Measurements from ENCODE around the gene PKLR.

PKLR gene

GRCh38 chr1:155300553-155301329 is 497 bp downstream of the PKLR start:
- no peak for TF ChIP-seq FOXP2 (optimal IDR thresholded peaks at IDR 0.05; ENCODE audit: borderline replicate concordance, extremely low read depth, extremely low read length, insufficient read depth)
- TF ChIP-seq TAF1 (IDR thresholded peaks at IDR 0.05; ENCODE audit: borderline replicate concordance, insufficient read depth, low read length) = no peak
- no peak for TF ChIP-seq POLR2AphosphoS5 (IDR thresholded peaks at IDR 0.05; ENCODE audit: low read depth, low read length)
- TF ChIP-seq REST (IDR thresholded peaks at IDR 0.05; ENCODE audit: insufficient read depth in 1 of 2, low read depth in 2 of 2, low read length in 2 of 2) = no peak
- TF ChIP-seq SIN3A (IDR thresholded peaks at IDR 0.05; ENCODE audit: borderline replicate concordance, insufficient read depth, low read length) = no peak

DNA sequence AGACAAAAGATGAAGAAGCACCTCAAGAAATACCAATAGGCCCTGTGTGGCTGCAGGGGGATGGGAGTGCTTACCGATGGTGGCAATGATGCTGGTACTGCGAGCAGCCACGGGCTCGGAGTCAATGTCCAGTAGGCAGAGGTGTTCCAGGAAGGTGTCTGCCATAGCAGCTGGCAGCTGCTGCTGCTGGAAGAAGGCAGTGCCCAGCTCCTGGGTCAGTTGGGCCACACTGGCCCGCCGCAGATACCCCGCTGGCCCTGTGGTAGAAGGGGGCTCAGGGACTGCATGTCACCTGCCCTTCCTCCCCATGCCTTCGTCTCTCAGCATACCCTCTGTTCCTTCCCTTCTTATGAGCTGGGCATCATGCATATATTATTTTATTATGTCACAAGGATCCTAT is 1.2 kb downstream of the PKLR start:
- no peak for TF ChIP-seq SIN3A (IDR thresholded peaks at IDR 0.05; ENCODE audit: borderline replicate concordance, insufficient read depth, low read length)
- TF ChIP-seq FOXP2 (optimal IDR thresholded peaks at IDR 0.05; ENCODE audit: borderline replicate concordance, extremely low read depth, extremely low read length, insufficient read depth) = no peak

DNA sequence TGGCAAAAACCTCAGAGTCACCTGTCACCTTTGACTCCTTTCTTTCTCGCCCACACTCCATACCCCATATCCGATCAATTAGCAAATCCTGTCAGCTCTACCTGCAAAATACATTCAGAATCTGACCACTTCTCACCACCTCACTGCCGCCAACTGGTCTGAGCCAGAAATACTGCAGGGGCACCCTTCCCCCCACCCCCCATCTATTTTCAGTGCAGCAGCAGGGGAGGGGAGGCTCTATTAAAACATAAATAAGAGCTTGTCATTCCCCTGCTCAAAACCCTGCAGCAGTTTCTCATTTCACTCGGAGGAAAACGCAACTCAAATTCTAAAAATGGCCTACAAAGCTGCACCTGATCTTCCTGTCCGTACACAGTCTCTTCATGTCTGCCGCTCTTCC is 3.9 kb downstream of the PKLR start:
- TF ChIP-seq FOXP2 (optimal IDR thresholded peaks at IDR 0.05; ENCODE audit: borderline replicate concordance, extremely low read depth, extremely low read length, insufficient read depth) (no peak), REST (IDR thresholded peaks at IDR 0.05; ENCODE audit: insufficient read depth in 1 of 2, low read depth in 2 of 2, low read length in 2 of 2) (no peak), TAF1 (IDR thresholded peaks at IDR 0.05; ENCODE audit: borderline replicate concordance, insufficient read depth, low read length) (no peak), SIN3A (IDR thresholded peaks at IDR 0.05; ENCODE audit: borderline replicate concordance, insufficient read depth, low read length) (no peak), POLR2AphosphoS5 (IDR thresholded peaks at IDR 0.05; ENCODE audit: low read depth, low read length) (no peak)

- TF ChIP-seq FOXP2 (optimal IDR thresholded peaks at IDR 0.05; ENCODE audit: borderline replicate concordance, extremely low read depth, extremely low read length, insufficient read depth) = no peak
These were observed 4.6 kb downstream of the PKLR start for GRCh38 chr1:155296661-155297060.

DNA sequence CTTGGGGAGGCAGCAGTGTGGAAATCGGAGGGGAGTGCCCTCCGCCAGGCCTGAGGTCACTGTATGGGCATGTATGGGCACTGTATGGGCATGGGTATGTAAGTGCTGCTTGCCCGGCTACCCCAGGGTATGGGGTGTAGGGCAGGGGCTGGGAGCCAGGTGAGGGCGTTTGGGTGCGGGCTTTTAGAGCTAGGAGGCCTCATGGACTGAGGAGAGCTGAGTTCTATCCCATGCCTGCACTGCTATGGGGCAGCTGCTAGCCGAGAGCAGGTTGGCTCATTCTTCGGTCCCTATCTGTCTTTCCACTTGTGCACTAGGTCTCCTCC is 5.3 kb downstream of the PKLR start:
- no peak for TF ChIP-seq FOXP2 (optimal IDR thresholded peaks at IDR 0.05; ENCODE audit: borderline replicate concordance, extremely low read depth, extremely low read length, insufficient read depth)
- no peak for TF ChIP-seq REST (IDR thresholded peaks at IDR 0.05; ENCODE audit: insufficient read depth in 1 of 2, low read depth in 2 of 2, low read length in 2 of 2)
- TF ChIP-seq POLR2AphosphoS5 (IDR thresholded peaks at IDR 0.05; ENCODE audit: low read depth, low read length) = no peak
- TF ChIP-seq SIN3A (IDR thresholded peaks at IDR 0.05; ENCODE audit: borderline replicate concordance, insufficient read depth, low read length) = no peak
- no peak for TF ChIP-seq TAF1 (IDR thresholded peaks at IDR 0.05; ENCODE audit: borderline replicate concordance, insufficient read depth, low read length)

GRCh38 chr1:155295183-155295941 is 5.9 kb downstream of the PKLR start:
- no peak for TF ChIP-seq REST (IDR thresholded peaks at IDR 0.05; ENCODE audit: insufficient read depth in 1 of 2, low read depth in 2 of 2, low read length in 2 of 2)
- no peak for TF ChIP-seq TAF1 (IDR thresholded peaks at IDR 0.05; ENCODE audit: borderline replicate concordance, insufficient read depth, low read length)
- no peak for TF ChIP-seq SIN3A (IDR thresholded peaks at IDR 0.05; ENCODE audit: borderline replicate concordance, insufficient read depth, low read length)
- TF ChIP-seq FOXP2 (optimal IDR thresholded peaks at IDR 0.05; ENCODE audit: borderline replicate concordance, extremely low read depth, extremely low read length, insufficient read depth) = no peak

Measured in PFSK-1 (cell line).